ENCODE data around the gene SPRING1.
A peak's percentile ranks its signal among the peaks of the same experiment; 100 is the strongest.

Gene SPRING1

GRCh38 chr12:116708826-116709756 is 28.8 kb downstream of the SPRING1 start:
- DNase-seq (ENCODE audit: low read depth in 2 of 2) = no peak

- no peak for DNase-seq (ENCODE audit: low read depth in 2 of 2)
Observed at GRCh38 chr12:116707751-116708150, 30.1 kb downstream of the SPRING1 start.

- DNase-seq (ENCODE audit: low read depth in 2 of 2) = peak; percentile 36
Observed at GRCh38 chr12:116703214-116703795, 34.6 kb downstream of the SPRING1 start.

- no peak for DNase-seq (ENCODE audit: low read depth in 2 of 2)
Observed at GRCh38 chr12:116701432-116701831, 36.4 kb downstream of the SPRING1 start.

GRCh38 chr12:116700066-116700465 is 37.8 kb downstream of the SPRING1 start:
- no peak for DNase-seq (ENCODE audit: low read depth in 2 of 2)

GRCh38 chr12:116698554-116699075 is 39.3 kb downstream of the SPRING1 start:
- DNase-seq (ENCODE audit: low read depth in 2 of 2) = no peak

- DNase-seq (ENCODE audit: low read depth in 2 of 2) = no peak
Observed at GRCh38 chr12:116698116-116698515, 39.8 kb downstream of the SPRING1 start.

GRCh38 chr12:116697716-116698115 is 40.2 kb downstream of the SPRING1 start:
- no peak for DNase-seq (ENCODE audit: low read depth in 2 of 2)

- DNase-seq (ENCODE audit: low read depth in 2 of 2) = no peak
Observed at GRCh38 chr12:116697305-116697704, 40.6 kb downstream of the SPRING1 start.

GRCh38 chr12:116695464-116695725 is 42.5 kb downstream of the SPRING1 start:
- no peak for DNase-seq (ENCODE audit: low read depth in 2 of 2)

GRCh38 chr12:116694653-116695463 is 43.0 kb downstream of the SPRING1 start:
- DNase-seq (ENCODE audit: low read depth in 2 of 2) = no peak

- no peak for DNase-seq (ENCODE audit: low read depth in 2 of 2)
Observed at GRCh38 chr12:116693286-116694227, 44.3 kb downstream of the SPRING1 start.

GRCh38 chr12:116692605-116693004 is 45.3 kb downstream of the SPRING1 start:
- DNase-seq (ENCODE audit: low read depth in 2 of 2) = no peak

- no peak for DNase-seq (ENCODE audit: low read depth in 2 of 2)
Observed at GRCh38 chr12:116691636-116692035, 46.2 kb downstream of the SPRING1 start.

GRCh38 chr12:116691205-116691604 is 46.7 kb downstream of the SPRING1 start:
- no peak for DNase-seq (ENCODE audit: low read depth in 2 of 2)

GRCh38 chr12:116689979-116690744 is 47.7 kb downstream of the SPRING1 start:
- DNase-seq (ENCODE audit: low read depth in 2 of 2) = no peak

- DNase-seq (ENCODE audit: low read depth in 2 of 2) = no peak
Observed at GRCh38 chr12:116689521-116689920, 48.3 kb downstream of the SPRING1 start.

Data from activated CD8-positive, alpha-beta memory T cell treated with anti-CD3 and anti-CD28 coated beads for 4 hours (primary cell).